HS-5 (cell line): ENCODE measurements around the gene MTOR.
"Not testable (repeated sequence)": the region's sequence is repeated elsewhere in the genome, so short reads cannot be mapped to it uniquely, and the experiment has no call there.

Experiments used
- DNase-seq: peaks from one replicate; pipeline ENCODE4 v3.0.0-alpha.2; 2012; ENCODE audit warnings: low read depth

Gene MTOR

GRCh38 chr1:11107599-11107998 lies 154.8 kb downstream of the MTOR start:
- no peak for DNase-seq

GRCh38 chr1:11105586-11105985 lies 156.8 kb downstream of the MTOR start:
- DNase-seq, result no peak

GRCh38 chr1:11101347-11101746 lies 161.0 kb downstream of the MTOR start:
- DNase-seq, result no peak

GRCh38 chr1:11100806-11101205 lies 161.5 kb downstream of the MTOR start:
- DNase-seq, result not testable (repeated sequence)

- DNase-seq, result no peak
Observed at GRCh38 chr1:11100149-11100493, 162.2 kb downstream of the MTOR start.

GRCh38 chr1:11099310-11100148 lies 162.8 kb downstream of the MTOR start, which contains the start of gene EXOSC10:
Gene EXOSC10, minus strand, starts transcription at chr1:11099869. Its CDS starts 38 bp downstream, at chr1:11099831.
- DNase-seq, result peak; percentile 58

GRCh38 chr1:11098931-11099309 lies 163.4 kb downstream of the MTOR start:
- DNase-seq, result no peak

GRCh38 chr1:11083784-11084183 lies 178.6 kb downstream of the MTOR start:
- DNase-seq, result not testable (repeated sequence)

- DNase-seq, result no peak
Observed at GRCh38 chr1:11080931-11081330, 181.4 kb downstream of the MTOR start.

GRCh38 chr1:11078631-11079030 lies 183.7 kb downstream of the MTOR start:
- DNase-seq, result no peak

- not testable (repeated sequence) for DNase-seq
Observed at GRCh38 chr1:11073398-11073797, 189.0 kb downstream of the MTOR start.

GRCh38 chr1:11072216-11072917 lies 190.0 kb downstream of the MTOR start:
- no peak for DNase-seq

- no peak for DNase-seq
Observed at GRCh38 chr1:11071463-11072215, 190.7 kb downstream of the MTOR start.

- DNase-seq, result no peak
Observed at GRCh38 chr1:11070876-11071275, 191.5 kb downstream of the MTOR start.

GRCh38 chr1:11068600-11069473 lies 193.5 kb downstream of the MTOR start:
- no peak for DNase-seq

- DNase-seq, result no peak
Observed at GRCh38 chr1:11067716-11068599, 194.4 kb downstream of the MTOR start.

- DNase-seq, result no peak
Observed at GRCh38 chr1:11065796-11066195, 196.6 kb downstream of the MTOR start.

GRCh38 chr1:11064942-11065341 lies 197.4 kb downstream of the MTOR start:
- no peak for DNase-seq

- DNase-seq, result not testable (repeated sequence)
Observed at GRCh38 chr1:11063937-11064537, 198.3 kb downstream of the MTOR start.

- DNase-seq, result no peak
Observed at GRCh38 chr1:11062965-11063401, 199.4 kb downstream of the MTOR start.
